Choroid plexus epithelial cell (primary cell): Measurements from ENCODE around the gene MOV10L1.

Source experiments
- DNase-seq: peaks from one replicate; pipeline ENCODE4 v3.0.0-alpha.2; 2010; ENCODE audit warnings: low read depth
- H3K4me3 ChIP-seq: 2 replicates; pipeline ENCODE4 v1.5.1; 2011; ENCODE audit warnings: low read depth, mild to moderate bottlenecking, control low read depth, low read length, moderate library complexity
- CTCF ChIP-seq: conservative IDR thresholded peaks from 2 replicates; pipeline ENCODE4 v1.5.1; 2011; ENCODE audit warnings: low read depth, mild to moderate bottlenecking, control low read depth, inconsistent platforms, low read length, moderate library complexity

The MOV10L1 gene

GRCh38 chr22:50178871-50179869 lies 89.4 kb downstream of the MOV10L1 start:
- no peak for DNase-seq

DNA sequence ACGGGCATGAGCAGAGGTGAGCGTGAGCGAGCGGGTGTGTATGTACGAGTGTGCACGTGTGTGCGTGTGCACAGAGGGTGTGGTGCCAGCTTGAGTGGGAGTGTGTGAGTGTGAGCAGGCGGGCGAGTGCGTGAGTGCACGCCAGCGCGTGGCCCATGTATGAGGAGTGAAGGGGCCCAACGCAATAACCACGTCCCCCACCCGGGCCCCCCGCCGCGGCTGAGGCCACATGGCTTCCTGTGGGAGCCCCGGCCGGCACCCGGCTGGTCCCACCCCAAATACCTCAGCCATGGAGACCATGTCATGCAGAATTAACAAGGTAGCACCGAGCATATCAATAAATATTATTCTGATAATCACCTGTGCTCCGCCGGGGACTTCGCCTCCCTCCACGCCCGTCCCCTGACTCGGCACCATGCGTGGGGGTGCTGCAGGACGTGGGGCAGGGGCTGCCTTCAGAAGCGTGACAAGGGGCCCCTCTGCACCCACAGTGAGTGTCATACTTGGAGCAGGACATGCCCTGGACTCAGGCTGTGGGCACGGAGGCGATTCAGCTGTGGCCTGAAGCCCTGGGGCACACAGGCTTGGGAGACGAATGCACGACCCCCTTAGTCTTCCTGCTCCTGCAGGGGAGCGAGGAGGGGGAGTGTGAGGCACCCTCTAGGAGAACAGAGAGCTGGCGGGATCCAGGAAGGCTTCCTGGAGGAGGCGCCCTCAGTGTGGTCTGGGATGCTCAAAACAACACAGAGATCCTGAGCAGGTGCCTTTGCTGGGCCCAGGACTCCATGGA lies 90.3 kb downstream of the MOV10L1 start:
- H3K4me3 ChIP-seq: no peak overlapping the region
- no peak for DNase-seq
- TF ChIP-seq CTCF: no peak

More at GRCh38 chr22:50178871-50179869, 89.4 kb downstream of the MOV10L1 start:
- TF ChIP-seq CTCF: no peak
- no peak overlapping the region for H3K4me3 ChIP-seq

DNA sequence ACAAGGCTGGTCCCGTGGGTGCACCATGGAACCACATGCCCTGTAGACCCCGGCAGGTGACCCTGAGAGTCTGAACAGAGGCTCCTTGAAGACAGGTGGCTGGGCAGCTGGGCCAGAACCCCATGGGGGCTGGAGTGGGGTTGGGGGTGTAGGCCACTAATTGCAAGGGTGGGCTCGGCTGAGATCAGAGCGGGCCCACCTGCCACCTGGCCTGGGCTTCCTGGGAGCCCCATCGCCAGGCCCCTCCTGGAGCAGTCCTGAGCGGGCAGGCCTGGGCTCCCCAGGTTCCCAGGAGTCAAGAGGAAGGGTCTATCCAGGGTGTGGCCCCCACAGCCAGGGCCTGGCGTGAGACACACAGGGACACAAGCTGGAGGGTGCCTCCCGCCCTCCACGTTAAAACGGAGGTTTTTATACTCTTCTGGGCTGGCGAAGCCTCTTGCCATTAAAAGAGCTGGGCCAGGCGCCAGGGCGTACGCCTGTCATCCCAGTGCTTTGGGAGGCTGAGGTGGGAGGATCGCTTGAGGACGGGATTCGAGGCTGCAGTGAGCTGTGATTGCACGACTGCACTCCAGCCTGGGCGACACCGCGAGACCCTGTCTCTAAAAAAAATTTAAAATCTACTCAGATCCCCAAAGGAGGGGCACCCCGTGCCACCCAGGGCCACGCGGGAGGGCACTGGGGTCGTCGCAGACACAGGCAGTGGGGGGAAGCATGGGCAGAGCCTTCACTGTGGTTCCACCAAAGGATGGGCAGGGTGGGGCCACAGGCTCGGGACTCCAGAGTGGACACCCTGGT lies 91.1 kb downstream of the MOV10L1 start:
- TF ChIP-seq CTCF: no peak
- H3K4me3 ChIP-seq: no peak overlapping the region
- DNase-seq: no peak

DNA sequence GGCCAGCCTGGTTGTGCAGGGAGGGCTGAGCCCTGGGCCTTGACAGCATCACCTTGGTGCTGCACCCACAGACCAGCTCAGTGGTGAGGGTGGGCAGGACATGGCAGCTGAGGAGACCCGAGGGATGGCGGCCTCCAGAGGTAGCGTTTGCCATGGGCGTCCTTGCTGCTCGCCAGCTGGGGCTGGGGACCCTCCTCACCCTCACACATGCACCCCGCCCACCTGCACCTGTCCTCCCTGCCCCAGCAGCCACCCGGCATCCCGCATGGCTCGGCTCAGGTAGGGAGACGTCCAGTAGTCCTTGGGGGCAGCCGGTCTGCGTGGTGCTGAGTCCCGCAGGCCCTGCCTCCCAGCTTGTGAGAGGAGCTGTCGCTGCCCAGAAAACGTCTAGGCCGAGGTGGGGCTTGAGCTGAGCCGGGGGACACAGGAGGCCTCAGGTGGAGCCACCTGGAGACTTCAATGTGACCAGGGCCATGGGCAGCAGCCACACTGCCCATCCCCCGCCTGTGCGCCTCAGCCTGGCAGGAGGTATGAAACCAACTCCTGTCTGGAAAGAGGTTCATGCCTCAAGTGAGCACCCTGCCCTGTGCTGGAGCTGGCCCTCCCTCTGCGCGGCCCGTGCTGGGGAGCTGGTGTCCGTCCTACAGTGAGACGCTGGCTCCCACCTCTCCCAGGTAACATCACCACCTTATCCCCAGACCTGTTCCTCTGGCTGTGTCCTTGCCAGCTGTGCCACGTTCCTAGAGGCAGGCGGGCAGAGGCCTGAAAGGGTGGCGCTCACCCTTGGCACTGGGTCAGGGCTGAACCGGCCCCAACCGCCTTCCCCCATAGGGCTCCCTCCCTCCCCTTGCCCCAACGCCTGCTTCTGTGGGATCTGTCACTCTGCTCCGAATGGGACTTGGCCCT lies 92.6 kb downstream of the MOV10L1 start:
- no peak for DNase-seq
- no peak for TF ChIP-seq CTCF
- no peak overlapping the region for H3K4me3 ChIP-seq

GRCh38 chr22:50183141-50183971 lies 93.5 kb downstream of the MOV10L1 start:
- DNase-seq: no peak
- TF ChIP-seq CTCF: no peak
- no peak overlapping the region for H3K4me3 ChIP-seq
